GM19239 (cell line): ENCODE results near the gene CDKN2B.
"Not testable (repeated sequence)": the region's sequence is repeated elsewhere in the genome, so short reads cannot be mapped to it uniquely, and the experiment has no call there.

Source experiments
- DNase-seq: peaks from one replicate; pipeline ENCODE4 v3.0.0; 2011; ENCODE audit warnings: low spot score; ENCODE audit not compliant: insufficient read length
- FAIRE-seq: peaks from 2 replicates; lab custom pipeline; 2011; peaks lifted over from hg19 to GRCh38; lab: Jason Lieb, UNC

Gene CDKN2B, protein sequence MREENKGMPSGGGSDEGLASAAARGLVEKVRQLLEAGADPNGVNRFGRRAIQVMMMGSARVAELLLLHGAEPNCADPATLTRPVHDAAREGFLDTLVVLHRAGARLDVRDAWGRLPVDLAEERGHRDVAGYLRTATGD

DNA sequence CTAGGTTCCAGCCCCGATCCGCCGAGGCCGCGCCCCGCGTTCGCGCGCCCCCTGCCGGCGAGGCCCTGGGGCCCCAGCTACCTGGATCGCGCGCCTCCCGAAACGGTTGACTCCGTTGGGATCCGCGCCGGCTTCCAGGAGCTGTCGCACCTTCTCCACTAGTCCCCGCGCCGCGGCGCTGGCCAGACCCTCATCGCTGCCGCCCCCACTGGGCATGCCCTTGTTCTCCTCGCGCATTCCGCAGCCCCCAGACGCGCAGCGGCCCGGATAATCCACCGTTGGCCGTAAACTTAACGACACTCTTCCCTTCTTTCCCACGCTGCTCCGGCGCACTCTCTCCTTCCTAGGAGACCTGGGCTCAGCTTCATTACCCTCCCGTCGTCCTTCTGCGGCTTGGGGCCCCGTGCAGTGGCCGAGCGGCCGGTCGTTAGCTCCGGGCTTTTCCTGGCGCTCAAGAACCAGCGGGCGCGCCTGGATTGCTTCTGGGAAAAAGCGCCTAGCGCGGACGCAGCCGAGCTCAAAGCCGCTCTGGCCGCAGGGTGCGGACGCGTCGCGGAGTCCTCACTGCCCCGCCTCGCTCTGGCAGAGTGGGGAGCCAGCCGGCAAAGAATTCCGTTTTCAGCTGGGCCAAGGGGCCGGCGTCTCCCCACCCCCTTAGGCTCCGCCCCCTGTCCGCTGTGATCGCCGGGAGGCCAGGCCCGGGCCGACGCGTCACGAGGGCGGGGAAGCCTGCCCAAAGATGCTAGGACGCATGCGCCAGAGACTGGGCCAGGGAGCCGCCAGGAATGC lies at the start of gene CDKN2B:
CDKN2B (minus strand) TSS at position 589 of the 789 bp plus-strand sequence; CDS start at position 237, 352 bp downstream.
- DNase-seq, result peak; percentile 71
- peak; percentile 85 for FAIRE-seq

DNA sequence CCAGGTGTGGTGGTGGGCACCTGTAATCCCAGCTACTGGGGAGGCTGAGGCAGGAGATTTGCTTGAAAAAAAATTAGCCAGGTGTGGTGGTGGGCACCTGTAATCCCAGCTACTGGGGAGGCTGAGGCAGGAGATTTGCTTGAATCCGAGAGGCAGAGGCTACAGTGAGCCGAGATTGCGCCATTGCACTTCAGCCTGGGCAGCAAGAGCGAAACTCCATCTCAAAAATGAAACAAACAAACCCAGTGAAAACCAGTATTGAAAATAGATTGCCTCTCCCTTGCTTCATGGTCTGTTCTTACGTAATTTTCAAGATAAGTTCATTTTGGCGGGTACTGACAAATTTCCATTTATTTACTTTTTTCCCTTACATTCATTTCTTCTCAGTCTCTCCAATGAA lies 48.9 kb upstream of the CDKN2B start:
- DNase-seq, FAIRE-seq: not testable (repeated sequence)

DNA sequence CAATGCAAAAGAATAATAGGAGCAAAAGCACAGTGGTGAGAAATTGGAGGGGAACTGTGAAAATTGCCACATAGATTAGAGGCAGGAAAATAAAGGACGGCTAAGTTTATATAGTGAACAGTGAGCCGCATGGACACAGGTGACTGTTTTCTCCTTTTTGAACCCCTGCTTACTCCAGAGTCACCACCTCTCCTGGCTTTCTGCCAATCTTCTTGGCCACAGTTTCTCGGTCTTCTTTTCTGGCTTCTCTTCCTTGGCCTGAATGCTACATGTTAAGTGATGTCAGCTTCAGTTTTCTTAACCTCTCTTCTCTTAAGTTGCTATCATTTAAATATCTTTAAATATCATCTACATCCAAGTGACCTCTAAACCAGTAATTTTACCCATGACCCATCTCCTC lies 47.3 kb upstream of the CDKN2B start:
- no peak for DNase-seq
- FAIRE-seq, result no peak

DNA sequence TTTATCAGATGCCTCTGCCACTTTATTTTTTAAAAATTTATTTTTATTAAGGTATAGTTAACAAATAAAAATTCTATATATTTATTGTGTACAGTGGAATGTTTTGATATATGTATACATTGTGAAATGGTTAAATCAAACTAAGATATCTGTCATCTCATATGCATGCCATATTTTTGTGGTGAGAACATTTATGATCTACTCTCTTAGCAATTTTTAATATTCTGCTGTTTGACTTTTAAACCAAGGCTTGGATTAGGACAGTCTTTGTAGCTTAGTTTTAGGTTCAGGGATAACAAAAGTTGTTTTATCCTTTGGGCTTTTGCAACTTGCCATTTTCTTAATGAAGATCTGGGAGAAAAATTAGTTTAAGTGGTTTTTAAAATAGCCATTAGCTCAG lies 46.0 kb upstream of the CDKN2B start:
- FAIRE-seq (no peak), DNase-seq (no peak)

DNA sequence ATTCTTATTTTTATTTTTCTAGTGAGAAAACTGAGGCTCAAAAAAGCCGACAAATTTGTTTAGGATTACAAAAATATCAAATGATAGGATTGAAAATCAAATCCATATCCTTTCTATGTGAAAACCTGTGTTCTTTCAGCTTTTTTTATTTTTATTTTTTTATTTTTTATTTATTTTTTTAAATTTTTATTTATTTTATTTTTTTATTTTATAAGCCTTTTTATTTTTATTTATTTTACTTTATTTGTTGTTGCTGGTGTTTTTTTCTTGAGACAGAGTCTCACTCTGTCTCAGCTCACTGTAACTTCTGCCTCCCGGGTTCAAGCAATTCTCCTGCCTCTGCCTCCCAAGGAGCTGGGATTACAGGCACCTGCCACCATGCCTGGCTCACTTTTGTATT lies 45.4 kb upstream of the CDKN2B start:
- FAIRE-seq (no peak), DNase-seq (no peak)

DNA sequence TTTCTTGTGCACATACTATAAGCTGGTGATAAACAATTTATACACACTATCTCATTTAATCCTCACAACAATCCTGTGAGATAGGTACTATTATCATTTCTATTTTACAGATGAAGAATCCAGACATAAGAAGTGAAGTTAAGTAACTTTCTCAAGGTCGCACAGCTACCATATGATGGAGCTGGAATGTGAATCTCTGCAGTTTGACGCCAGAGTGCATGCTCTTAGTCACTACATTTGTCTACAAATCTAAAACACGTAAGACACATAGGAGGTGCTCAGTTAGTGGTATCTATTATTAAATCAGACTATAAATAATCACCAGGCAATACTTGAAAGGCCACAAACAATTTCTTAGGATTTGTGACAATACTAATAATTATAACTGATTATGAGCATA lies 45.0 kb upstream of the CDKN2B start:
- FAIRE-seq (no peak), DNase-seq (no peak)

DNA sequence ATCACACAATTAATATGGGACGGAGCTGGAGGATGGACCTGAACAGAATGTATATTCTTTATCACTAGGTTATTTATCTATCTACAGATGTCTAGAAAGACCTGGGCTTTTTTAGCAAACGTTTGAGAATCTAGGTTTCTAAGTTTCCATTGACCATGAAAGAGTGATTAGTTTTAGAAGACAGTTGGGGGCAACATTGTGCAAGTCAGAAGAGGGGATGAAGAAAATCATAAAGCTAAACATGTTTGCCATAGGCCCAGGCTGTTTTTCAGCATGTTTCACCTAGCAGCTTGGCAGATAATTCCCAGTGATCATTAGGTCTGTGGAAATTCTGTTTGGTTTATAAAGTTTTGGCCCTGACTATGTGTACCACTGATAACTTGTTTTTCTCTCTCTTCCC lies 44.1 kb upstream of the CDKN2B start:
- FAIRE-seq (no peak), DNase-seq (no peak)

DNA sequence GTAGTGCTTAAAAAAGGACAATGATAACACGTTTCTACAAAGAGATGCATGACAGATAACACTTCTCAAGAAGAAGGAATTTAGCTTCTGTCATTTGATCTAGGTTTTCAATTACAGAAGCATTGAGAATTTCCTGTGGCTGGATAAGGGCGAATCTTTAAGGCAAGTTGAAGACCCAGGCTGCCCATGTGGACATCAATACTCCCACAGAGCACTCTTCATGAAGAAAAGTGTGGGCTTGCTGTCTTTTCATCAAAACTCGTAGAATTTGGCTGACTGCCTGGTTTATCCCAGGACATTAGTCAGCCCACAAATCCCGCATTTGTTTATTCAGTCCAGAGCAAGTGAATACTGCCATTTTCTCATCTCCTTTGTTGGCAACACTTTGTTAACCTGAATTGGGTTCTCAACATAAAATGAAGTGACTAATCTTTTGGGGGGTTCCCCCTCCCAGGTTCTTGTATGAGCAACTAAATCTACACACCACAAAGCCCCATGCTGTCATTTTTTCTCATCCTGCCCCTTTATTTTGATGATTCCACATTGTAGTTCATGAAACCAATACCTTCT lies 43.4 kb upstream of the CDKN2B start:
- peak; percentile 8 for FAIRE-seq

DNA sequence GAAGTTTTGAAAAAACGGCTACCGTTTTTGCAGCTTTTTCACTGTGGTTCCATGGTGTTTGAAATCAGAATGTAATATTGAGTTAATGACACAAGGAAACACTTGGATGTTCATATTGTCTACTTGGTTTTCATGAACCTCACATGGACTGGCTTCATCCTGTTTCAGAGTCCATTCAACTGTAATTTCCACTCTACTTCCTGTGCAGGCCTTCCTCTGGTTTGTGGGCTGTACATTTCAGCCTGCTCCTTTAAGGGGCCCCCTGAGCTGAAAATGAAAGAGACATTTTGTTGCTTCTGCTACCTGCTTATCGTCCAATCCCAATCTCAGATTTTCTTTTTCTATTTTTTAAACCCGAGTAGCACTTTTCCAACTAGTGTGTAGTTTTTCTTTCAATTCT lies 41.8 kb upstream of the CDKN2B start:
- DNase-seq, result peak; percentile 9
- FAIRE-seq, result peak; percentile 64

More for the DNA sequence above, 43.4 kb upstream of the CDKN2B start:
- DNase-seq, result no peak

DNA sequence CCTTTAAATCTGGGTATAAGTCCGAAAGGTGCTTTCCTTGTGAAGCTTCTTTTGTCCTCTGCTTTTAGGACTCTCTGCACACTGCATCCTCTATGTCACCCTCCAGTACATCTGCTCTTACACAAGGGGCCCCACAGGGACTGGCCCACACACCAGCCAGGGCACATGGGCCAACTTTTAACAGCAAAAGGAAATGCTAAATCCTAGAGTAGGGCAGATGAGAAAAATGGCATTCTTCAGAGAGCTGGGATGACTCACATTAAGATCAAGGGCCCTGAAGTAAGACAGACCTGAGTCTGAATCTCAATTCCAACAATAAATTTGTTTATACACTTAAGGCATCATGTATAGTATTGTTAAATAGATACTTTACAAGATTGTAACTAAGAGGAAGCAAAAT lies 40.3 kb upstream of the CDKN2B start:
- DNase-seq (no peak), FAIRE-seq (no peak)

DNA sequence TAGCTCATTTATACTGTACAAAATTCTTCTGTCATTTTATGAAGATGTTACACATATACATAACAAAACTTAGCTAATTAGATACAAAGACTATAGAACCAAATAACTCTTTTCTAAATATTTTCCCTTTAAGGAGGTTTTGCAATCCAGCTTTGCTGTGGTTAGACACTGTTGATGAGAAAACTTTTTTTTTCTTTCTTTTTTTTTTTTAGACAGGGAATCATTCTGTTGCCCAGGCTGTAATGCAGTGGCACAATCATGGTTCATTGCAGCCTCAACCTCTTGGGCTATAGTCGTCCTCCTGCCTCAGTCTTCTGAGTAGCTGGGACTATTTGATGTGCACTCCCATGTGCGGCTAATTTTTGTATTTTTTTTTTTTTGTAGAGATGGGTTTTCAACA lies 38.5 kb upstream of the CDKN2B start:
- FAIRE-seq, result no peak
- DNase-seq, result no peak

DNA sequence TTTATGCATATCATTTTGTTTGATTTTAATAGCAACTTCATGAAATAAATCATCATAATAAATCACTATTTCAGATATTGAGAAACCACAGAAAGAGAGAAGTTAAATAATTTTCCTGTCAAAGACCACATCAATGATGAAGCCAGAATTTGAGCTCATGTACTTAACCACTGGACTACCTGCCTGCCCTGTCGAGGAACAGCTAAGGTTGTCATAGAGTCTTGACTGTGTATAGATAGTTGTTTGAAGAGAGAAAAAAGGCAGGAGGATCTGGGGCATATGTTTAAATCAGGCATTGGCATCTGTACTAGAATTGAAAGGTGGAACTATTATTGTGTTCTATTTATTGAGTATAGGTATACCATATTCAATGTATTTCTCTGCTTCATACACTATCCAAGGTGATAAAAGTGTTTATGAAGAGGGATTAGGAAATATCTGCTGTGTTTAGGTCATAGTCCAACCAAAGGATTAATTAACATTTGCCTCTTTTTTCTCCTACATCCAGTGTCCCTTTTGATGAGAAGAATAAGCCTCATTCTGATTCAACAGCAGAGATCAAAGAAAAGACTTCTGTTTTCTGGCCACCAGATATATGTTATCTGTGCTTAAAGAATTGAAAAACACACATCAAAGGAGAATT lies 37.3 kb upstream of the CDKN2B start:
- DNase-seq (no peak), FAIRE-seq (no peak)

DNA sequence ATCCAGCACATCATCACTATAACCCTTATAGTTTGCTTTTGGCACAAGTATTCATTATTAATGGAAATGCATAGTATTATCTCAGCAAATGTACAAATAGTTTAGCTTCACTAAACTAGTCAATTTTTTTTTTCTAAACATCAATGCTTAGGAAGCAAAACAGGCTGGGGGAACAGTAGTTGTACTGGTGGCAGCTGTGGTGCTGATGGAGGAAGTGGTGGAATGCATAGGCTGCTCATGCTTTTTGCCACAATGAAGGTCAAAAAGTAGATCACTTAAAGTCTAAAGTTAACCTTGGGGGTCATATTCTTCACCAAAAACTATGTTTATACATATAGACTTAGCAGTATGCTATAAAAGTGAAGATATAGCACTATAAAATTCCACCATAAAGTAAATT lies 36.3 kb upstream of the CDKN2B start:
- peak; percentile 28 for FAIRE-seq
- DNase-seq, result no peak

DNA sequence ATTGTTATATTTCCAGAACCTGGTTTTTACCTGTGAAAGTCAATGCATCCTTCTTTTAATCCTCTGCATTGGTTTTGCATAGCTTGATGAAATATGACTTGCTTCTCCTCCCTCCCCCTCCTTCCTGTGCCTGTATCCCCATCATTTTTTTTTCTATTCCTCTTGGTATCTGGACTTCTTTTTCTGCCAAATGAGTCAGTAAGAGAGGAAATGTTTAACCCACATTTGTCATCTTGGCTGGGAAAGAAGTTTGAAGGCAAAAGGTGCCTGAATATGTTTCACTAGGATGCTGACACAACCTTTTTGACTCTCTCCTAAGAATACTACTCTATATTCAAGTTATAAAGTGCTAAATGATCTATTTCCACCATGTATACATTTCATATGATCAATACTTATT lies 35.5 kb upstream of the CDKN2B start:
- FAIRE-seq, result no peak

DNA sequence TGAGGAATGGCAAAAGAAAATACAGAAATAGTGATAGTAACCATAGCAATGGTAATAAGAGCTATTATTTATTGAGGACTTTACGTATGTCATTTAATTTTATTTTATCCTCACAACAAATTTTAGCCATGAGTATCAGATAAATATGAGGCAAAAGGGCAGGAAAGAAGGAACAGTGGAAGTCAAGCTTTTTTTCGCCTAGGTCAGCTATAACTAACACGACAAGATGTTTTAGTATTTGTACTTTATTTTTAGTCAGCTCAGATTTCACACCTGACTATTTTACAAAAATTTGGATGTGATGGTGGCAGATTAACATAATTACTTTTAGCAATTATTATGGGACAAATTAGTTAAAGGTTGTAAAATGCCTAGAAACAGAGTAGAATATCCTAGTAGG lies 34.8 kb upstream of the CDKN2B start:
- DNase-seq (no peak), FAIRE-seq (no peak)

More for the DNA sequence above, 35.5 kb upstream of the CDKN2B start:
- no peak for DNase-seq

DNA sequence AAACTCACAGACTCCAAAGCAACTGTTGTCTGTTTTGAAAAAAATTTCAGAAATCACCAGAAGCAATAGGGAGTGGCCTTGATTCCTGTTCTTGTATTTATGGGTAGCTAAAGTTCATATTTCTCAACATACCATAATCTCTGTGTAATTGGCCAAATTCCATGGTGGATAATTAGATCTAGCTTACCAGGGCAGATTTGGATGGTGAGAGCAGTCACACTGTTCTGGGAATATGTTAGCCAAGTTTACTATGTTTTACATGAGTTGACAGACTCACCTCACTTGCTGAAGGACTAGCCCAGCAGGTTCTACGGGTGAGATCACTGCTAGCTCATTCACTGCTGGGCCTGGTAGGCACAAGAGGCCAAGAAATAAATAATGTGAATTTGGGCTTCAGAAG lies 32.7 kb upstream of the CDKN2B start:
- FAIRE-seq (no peak), DNase-seq (no peak)

DNA sequence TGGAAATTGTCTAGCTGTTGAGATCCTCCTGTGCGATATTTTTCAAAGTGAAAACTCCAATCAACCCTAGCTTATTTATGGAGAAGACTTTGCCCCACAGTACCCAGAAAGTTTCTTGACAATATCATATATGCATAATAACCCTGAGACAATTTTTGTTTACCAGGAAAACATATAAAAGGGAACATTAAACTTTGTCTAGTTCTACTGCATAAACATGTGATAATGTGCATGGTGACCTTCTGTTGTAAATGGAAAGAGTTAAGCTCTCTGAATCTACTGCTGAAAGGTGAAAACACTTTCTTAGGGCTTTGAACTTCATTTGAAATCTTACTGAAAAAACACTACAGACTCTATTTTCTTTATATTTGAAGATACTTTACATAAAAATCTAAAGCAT lies 32.2 kb upstream of the CDKN2B start:
- FAIRE-seq, result no peak

DNA sequence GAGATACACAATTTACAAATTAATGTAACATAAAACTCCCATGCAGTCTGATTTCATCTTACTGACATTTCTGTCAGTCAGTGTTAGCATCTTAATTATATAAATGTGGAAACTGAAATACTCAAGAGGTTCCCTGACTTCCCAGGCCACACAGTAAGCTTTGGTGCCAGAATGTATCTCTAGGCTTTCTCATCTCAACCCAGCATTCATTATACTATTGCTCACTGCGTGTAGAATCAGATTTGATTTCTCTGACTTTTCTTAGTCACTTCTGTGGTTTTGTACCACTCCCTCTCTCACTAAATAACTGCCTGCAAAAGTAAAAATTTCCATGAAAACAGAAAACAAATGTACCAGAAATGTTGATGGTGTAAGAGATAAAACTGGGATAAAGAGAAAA lies 31.7 kb upstream of the CDKN2B start:
- no peak for FAIRE-seq
- DNase-seq, result no peak

More for the DNA sequence above, 32.2 kb upstream of the CDKN2B start:
- no peak for DNase-seq

DNA sequence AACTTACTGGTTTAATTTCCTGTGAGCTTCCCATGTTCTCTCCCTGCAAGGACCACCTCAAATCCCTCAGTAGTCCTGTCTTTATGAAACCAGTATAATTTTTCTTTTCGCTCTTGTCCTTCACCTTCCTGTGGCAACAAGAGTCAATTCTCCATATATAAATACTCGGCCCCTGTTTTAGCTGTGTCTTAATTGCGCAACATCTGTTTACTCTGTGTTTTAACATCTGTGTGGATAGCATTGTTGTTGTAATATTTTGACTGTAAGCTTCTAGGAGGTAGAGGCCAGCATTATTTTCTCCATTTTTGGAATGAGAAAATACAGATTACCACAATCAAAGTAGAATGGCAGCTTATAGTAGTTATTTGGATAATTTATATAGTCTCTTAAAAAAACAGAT lies 30.2 kb upstream of the CDKN2B start:
- DNase-seq (no peak), FAIRE-seq (no peak)

DNA sequence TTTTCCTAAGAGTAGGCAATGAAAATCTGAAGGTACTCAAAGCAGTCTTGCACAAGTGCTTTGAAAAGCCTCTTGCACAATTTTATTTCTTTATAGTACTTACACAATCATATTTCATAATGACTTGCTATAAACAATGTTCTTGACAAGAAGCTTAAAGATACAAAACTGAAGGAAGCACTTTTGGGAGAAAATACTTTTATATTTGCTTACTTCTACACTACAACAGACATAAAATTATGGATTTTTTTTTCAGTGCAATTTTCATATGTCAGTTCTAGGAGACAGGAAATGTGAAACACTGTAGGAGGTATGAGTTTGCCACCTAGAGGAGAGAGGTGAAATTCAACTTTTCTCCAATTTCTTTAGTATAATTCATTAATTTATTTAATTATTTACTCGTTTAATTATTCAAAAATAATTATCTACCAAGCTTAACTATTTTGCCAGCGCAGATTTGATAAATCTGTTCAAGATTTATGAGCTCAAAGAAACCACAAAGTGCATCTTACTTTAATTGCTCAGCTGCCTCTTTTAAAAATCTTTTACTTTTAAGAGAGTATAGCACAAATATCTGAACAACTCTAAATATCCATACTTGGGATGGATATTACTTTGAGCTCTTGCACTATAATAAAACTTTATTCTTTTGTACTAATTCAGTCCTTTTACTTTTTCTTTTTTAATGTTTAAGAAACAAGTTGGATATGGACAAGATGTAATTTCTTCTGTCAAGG lies 29.0 kb upstream of the CDKN2B start:
- FAIRE-seq (peak; percentile 63), DNase-seq (no peak)
